Measurements from ENCODE around the gene NPC2.

Gene NPC2

GRCh38 chr14:74504874-74505720, 12.0 kb upstream of the NPC2 start:
- peak; percentile 10 for DNase-seq (ENCODE audit: low spot score)
- in situ Hi-C loops (cut with MboI; ENCODE audit: low sequenced_read_pairs, unreplicated experiment), result no loop called here
- no peak for TF ChIP-seq CTCF (IDR thresholded peaks at IDR 0.05; ENCODE audit: borderline replicate concordance, control extremely low read depth, extremely low read depth, insufficient read depth, missing control alignments)

- TF ChIP-seq CTCF (IDR thresholded peaks at IDR 0.05; ENCODE audit: borderline replicate concordance, control extremely low read depth, extremely low read depth, insufficient read depth, missing control alignments), result no peak
- DNase-seq (ENCODE audit: low spot score), result no peak
- in situ Hi-C loops (cut with MboI; ENCODE audit: low sequenced_read_pairs, unreplicated experiment), result no loop called here
Measured at GRCh38 chr14:74504412-74504811, 11.3 kb upstream of the NPC2 start.

- no peak for TF ChIP-seq CTCF (IDR thresholded peaks at IDR 0.05; ENCODE audit: borderline replicate concordance, control extremely low read depth, extremely low read depth, insufficient read depth, missing control alignments)
- in situ Hi-C loops (cut with MboI; ENCODE audit: low sequenced_read_pairs, unreplicated experiment), result no loop called here
- no peak for DNase-seq (ENCODE audit: low spot score)
Measured at GRCh38 chr14:74503938-74504335, 10.8 kb upstream of the NPC2 start.

GRCh38 chr14:74503291-74503937, 10.3 kb upstream of the NPC2 start:
- in situ Hi-C loops (cut with MboI; ENCODE audit: low sequenced_read_pairs, unreplicated experiment), result no loop called here
- TF ChIP-seq CTCF (IDR thresholded peaks at IDR 0.05; ENCODE audit: borderline replicate concordance, control extremely low read depth, extremely low read depth, insufficient read depth, missing control alignments), result no peak
- no peak for DNase-seq (ENCODE audit: low spot score)

GRCh38 chr14:74502236-74503019, 9.3 kb upstream of the NPC2 start:
- peak; percentile 66 for DNase-seq (ENCODE audit: low spot score)
- in situ Hi-C loops (cut with MboI; ENCODE audit: low sequenced_read_pairs, unreplicated experiment), result no loop called here
- peak; percentile 56 for TF ChIP-seq CTCF (IDR thresholded peaks at IDR 0.05; ENCODE audit: borderline replicate concordance, control extremely low read depth, extremely low read depth, insufficient read depth, missing control alignments)

- in situ Hi-C loops (cut with MboI; ENCODE audit: low sequenced_read_pairs, unreplicated experiment), result no loop called here
- no peak for TF ChIP-seq CTCF (IDR thresholded peaks at IDR 0.05; ENCODE audit: borderline replicate concordance, control extremely low read depth, extremely low read depth, insufficient read depth, missing control alignments)
- no peak for DNase-seq (ENCODE audit: low spot score)
Measured at GRCh38 chr14:74501691-74502090, 8.6 kb upstream of the NPC2 start.

Data from GM13976 (cell line).